HG03520 (cell line): Measurements from ENCODE around the gene OTX2.

Experiments used
- ATAC-seq: cut with Tn5 transposase; IDR thresholded peaks from one replicate; pipeline ENCODE4 v1.9.1; 2021; ENCODE audit warnings: mild to moderate bottlenecking, moderate library complexity; ENCODE audit not compliant: unreplicated experiment

Gene OTX2

DNA sequence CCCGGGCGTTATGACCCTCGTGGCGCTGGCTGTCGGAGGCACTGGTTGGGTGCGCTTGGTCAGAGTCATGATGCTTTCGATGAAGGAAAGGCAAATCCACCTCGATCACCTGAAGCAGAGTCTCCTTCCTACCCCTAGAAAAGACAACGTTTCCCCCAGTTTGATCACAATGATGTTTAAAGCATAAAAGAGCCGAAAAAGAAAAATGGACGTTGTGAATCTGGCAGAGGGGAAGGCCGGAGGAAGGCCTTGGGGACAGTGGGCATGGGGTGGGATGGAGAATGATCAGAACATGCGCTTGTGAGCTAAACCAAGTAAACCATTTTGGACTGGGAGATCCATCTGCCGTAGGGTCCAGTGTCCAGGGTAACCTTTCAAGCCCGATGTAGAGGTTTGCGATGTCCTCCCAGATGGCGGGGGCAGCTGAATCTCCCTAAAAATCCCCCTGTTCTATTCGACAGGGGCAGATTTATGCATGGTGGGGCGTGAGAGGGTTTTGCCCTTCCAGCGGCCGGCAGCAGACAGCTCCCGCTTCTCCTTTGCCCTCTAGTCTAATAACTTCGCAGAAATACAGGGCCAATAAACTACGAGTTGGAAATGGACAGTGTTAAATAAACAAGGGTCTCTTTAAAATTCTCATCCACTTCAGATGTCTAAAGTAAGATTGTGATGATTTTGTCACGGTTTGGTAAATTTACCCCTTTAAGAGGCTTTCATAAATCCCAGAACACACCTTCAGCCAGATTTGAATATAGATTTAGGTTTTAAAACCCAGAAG is 2.3 kb upstream of the OTX2 start:
- ATAC-seq = no peak

DNA sequence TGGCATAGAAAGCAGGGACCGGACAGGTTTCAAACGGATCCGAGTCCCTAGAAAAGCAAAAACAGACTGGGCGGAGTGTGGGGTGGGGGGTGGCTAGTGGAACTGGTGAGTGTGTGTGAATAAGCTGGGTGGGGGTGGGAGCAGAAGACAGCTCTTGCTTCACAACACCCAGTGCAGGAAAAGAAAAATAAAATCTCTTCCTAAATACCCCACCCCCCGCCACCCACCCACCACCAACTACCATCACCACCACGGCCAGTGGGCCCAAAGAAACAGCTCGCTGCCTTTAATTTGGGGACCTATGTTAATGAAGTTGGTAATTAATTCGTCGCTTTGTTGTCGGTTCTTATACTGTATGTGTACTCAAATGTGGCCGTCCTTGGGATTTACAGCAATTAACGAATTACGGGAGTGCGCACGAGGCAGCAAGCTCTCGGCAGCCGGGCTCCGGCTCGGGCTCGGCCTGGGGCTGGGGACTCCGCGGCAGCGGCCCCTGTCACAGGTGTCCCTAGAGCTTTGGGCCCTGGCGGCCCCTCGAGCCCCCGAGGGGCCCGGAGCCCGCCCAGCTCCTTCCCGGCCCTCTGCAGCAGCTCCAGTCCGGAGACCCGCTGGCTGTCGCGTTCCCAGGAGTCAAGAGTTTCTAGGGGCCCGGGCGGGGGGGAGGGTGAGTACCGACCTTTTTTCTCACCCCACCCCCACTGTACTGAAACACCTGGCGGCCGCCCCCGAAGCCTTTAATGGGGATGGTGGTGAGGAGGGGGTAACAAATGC is 1.5 kb upstream of the OTX2 start:
- ATAC-seq = no peak

DNA sequence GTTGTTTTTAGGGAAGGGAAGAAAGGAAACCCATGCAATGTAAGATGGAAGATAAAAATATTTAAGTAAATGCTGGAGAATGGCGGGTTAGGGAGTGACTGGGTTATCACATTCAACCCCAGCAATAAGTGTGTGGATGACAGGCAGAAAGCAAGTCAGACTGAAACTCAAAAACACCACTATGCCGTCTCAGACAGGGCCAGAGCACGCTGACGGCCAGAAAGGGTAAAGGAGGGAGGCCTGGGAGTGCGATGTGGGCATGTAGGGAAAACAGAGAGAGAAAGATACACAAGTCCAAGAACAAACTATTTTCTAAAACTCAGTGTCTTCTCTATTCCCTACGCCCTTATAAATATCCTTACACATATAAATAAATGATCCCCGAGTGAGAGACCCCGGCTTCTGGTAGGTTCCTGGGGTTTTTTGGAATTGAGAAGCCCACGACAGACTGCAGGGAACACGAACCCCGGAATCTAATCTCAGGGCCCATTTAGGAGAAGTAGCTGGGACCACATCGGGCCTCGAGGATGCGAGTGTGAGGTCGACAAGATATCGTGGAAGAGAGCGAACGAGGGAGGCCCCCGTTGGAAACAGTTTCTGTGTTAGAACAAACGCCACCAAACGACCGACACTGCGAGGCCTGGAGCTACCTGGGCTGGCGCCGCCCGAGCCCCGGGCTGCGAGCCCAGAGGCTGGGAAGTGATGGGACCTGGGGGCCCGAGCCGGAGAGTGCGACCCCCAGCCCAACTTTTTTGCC is 735 bp upstream of the OTX2 start:
- no peak for ATAC-seq

- ATAC-seq = no peak
Observed at GRCh38 chr14:56809270-56810146, 771 bp downstream of the OTX2 start.

DNA sequence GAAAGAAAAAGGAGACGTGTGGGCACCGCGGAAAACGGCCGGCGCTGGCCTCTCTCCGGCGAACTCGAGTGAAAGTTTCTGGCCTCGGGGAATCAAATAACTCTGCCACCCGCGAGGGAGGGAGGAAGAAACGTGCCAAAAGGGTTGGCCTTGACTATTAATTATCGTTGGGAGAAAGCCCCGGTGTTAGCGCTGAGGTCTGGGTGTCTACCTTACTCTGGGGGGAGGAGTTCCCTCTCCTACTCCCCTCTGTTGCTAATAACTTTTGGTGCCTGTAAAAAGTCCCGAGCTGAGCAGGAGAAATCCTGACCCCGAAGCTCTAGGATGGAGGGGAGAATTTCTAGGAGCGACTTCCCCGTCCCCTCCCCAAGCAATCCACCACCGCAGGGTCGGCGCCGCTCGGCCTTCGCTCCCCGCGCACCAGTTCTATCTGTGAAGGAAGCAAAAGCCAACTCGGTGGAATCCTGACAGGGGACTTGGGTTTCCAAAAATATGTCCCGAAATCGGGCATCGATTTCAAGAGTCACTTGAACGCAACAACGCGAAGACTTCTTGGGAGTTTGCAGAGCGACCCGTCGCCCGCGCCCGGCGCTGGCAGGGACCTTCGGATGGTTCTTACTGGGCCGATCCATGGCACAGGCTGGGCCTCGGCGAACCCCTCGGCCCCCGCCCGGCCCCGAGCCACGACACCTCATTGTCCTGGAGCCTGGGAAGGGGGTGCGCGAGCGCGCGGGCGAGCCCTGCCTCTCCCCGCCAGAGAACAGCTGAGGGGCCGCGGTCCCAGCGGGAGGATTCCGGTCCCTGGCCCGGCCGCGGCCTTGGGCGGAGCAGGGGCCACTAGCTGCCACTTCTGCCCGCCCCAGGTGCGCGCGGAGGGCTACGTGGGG is 1.7 kb downstream of the OTX2 start:
- ATAC-seq = no peak

GRCh38 chr14:56808110-56808382 is 2.2 kb downstream of the OTX2 start:
- ATAC-seq = no peak

GRCh38 chr14:56807386-56808109 is 2.7 kb downstream of the OTX2 start:
- no peak for ATAC-seq

DNA sequence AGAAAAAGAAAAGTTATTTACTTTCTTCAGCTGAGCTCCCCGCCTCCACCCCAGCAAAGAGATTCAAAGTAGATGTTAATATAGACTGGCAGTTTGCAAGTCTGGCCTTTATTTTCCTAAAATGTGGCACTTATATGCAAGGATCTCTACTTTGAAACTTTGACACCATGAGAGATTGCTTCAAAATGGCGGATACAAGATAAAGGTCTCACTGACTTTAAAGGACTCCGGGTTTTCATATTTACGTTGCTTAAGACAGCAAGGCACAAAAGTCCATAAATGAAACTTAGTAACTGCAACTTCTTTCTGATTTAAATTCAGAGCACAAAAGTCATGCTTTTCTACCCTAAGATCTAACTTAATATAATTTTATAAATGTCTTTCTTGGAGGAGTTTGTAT is 3.5 kb downstream of the OTX2 start:
- no peak for ATAC-seq

DNA sequence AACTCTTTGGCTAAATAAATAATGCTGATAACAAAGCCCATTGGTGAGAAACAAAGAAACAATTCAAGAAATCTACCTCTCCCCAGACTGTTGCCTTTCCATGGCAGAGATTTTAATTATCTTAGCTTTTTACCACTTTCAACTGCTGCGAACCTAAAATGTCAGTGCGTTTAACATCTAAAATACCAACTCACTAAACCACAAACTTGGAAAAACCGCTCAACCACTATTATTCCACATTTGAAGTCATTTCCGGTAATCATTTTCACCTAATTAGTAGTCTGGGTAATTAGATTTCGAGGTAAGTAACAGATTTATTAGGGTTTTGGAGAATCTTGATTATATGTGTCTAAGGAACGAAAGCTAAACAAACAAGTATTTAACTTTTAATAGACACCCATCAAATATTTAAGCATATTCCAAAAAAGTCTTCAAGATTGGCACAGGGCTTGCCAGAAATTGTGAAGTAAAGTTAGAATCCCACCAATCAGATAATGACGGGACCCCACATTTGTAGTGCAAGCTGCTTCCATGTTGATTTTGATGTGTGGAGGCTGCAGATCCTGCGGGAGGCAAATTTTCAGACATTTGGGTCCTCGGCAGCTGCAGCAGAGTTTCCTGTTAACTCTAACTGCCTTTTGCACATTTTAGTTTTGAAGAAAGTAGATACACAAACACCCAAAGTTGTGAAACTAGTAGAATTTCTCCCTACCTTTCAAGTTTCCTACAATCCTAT is 4.1 kb downstream of the OTX2 start:
- ATAC-seq = no peak

GRCh38 chr14:56805201-56805991 is 4.9 kb downstream of the OTX2 start:
- ATAC-seq = no peak

- ATAC-seq = no peak
Observed at GRCh38 chr14:56803816-56804535, 6.3 kb downstream of the OTX2 start.

DNA sequence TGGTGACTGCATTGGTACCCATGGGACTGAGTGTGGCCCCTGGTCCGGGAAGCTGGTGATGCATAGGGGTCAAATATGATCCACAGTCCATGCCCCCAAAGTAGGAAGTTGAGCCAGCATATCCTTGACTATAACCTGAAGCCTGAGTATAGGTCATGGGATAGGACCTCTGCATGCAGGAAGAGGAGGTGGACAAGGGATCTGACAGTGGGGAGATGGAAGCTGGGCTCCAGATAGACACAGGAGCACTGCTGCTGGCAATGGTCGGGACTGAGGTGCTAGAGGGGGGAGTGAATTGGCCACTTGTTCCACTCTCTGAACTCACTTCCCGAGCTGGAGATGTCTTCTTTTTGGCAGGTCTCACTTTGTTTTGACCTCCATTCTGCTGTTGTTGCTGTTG is 8.4 kb downstream of the OTX2 start:
- ATAC-seq = no peak

DNA sequence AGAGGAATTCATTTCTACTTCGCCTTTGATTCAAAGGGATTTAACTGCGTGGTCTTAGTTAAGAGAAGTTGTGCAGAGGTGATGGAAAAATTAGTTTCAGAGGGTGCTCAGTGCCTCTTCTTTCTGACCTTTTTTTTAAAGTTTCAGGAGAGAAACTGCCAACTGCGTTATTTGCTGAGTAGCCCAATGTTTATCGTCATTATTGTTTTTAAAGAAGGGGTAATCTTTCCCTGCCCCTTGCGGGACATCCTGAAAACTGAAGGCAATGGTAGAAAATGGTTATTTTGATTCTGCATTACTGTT is 11.0 kb downstream of the OTX2 start:
- no peak for ATAC-seq

DNA sequence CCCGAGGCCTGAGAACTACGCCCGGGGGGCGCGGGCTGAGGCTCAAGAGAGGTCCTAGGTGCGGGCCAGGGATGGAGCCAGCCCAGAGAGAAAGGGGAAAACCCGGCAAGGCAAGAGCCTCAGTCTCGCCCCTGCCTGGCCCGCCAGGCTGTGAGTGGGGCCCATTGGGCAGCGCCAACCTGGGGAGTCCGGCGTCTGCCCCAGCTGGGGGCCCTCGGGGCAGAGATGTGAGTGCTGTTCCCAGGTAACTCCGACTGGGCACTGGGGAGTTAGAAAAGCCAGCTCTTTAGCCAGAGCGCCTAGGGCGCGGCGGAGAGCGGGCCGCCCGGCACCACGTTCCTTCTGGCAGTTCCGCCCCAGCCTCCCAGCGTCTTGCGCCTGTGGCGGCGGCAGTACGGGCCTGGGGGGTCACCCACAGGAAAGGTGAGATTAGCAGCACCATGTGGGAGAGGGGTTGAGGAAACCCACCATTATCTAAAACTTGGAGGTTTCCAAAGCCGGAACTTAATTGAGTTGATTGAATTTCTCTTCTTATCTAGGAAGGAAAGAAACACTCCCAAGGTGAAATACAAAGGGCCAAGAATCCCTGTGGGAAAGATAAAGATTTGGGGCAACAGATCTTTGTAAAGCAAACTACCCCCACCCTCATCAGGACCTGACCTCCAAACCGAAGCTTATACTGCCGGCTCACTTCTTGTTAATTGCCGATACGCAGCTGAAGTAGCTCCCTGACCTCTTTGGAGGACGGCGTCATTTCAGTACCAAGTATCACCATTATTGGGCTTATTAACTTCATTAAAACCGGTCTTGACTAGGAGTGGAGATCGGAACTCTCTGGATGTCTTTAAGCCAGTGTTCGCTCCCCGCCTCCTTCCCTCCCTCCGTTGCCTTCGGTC is 11.6 kb downstream of the OTX2 start:
- ATAC-seq = no peak

DNA sequence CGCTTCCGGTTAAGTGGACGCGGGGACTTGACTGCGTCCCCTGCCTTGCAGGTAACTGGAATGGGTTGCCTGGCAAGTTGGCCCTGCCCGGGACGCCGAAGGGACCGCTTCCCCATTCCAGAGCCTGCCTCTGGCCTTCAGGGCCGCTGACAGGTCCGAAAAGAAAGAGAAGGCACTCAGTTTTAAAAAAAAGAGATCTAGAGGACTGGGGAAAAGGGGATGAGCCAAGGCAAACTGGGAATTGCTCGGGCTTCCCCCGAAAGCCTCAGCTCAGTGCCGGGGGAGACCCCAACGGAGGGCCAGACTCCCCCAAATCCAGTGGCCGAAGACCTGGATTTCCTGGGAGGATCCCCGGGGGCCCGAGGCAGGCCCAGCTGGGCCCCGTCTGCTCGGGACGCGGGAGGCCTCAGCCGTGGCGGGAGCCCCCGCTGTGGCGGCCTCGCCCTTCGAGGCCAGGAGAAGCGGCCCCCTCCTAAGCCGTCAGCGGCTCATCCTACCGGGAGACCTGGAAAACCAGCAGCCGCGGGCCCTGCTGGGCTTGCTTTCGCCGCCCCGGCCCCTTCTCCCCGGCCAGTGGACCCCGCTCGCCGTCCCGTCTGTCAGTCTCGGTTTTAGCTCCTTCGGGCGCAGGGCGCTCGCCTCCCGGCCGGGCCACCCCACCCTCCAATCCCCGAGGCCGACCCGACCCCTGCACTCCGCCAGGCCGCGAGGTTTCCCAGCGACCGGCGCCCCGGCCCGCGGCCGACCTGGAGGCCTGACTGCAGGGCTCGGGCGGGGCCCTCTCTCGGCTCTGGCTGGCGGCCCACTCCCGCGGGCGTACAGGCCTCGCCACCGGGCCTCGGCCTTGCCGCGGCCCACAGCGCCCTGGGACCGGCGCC is 12.5 kb downstream of the OTX2 start:
- ATAC-seq = no peak
